HepG2 (cell line): ENCODE data around the gene RYK. TPM values are rescaled to one million over a fixed set of nuclear protein-coding genes. Genes with fewer than 3 reads are reported as not detected.

Experiments
- BRCA1 ChIP-seq: sonication (generic); formaldehyde crosslinking; IDR thresholded peaks from 2 replicates; pipeline ENCODE4 v1.4.0; 2020; ENCODE audit warnings: missing genetic modification reagents
- FOXK1 ChIP-seq: sonication (generic); formaldehyde crosslinking; IDR thresholded peaks from 2 replicates; pipeline ENCODE4 v1.4.0; 2020; ENCODE audit warnings: low read depth, missing genetic modification reagents, borderline replicate concordance
- HMG20B ChIP-seq: conservative IDR thresholded peaks from 2 replicates; pipeline ENCODE4 v1.6.1; 2016; ENCODE audit warnings: missing genetic modification reagents, missing compliant biosample characterization
- KLF12 ChIP-seq: sonication (generic); formaldehyde crosslinking; IDR thresholded peaks from 2 replicates; pipeline ENCODE4 v1.4.0; 2020; ENCODE audit warnings: missing genetic modification reagents, borderline replicate concordance
- MED1 ChIP-seq: sonication (generic); formaldehyde crosslinking; IDR thresholded peaks from 2 replicates; pipeline ENCODE4 v1.4.0; 2020; ENCODE audit warnings: missing genetic modification reagents
- MYC ChIP-seq: sonication (generic); formaldehyde crosslinking; IDR thresholded peaks from 2 replicates; pipeline ENCODE4 v1.9.0; 2021; ENCODE audit warnings: missing genetic modification reagents, borderline replicate concordance
- NFATC3 ChIP-seq: sonication (generic); formaldehyde crosslinking; IDR thresholded peaks from 2 replicates; pipeline ENCODE4 v1.5.1; 2020; ENCODE audit warnings: mild to moderate bottlenecking, missing genetic modification reagents
- RARG ChIP-seq: sonication (generic); formaldehyde crosslinking; IDR thresholded peaks from 2 replicates; pipeline ENCODE4 v1.4.0; 2020; ENCODE audit warnings: low read depth, mild to moderate bottlenecking, missing genetic modification reagents
- RBM22 ChIP-seq: fragments of 200-400 bp; formaldehyde crosslinking; optimal IDR thresholded peaks from 2 replicates; pipeline ENCODE3; 2017; ENCODE audit warnings: mild to moderate bottlenecking, low read length, moderate library complexity
- REL ChIP-seq: sonication (generic); formaldehyde crosslinking; conservative IDR thresholded peaks from 2 replicates; pipeline ENCODE4 v1.8.0; 2022; ENCODE audit warnings: mild to moderate bottlenecking, missing genetic modification reagents, moderate library complexity
- SAP130 ChIP-seq: IDR thresholded peaks from 2 replicates; pipeline ENCODE4 v1.6.1; 2016; ENCODE audit warnings: low read depth
- SMAD1 ChIP-seq: sonication (generic); formaldehyde crosslinking; IDR thresholded peaks from 2 replicates; pipeline ENCODE4 v1.4.0; 2020; ENCODE audit warnings: missing genetic modification reagents, low read depth, mild to moderate bottlenecking, borderline replicate concordance
- TCF7L2 ChIP-seq: IDR thresholded peaks from 2 replicates; pipeline ENCODE4 v1.6.1; 2011; ENCODE audit warnings: mild to moderate bottlenecking, low read depth, low read length, moderate library complexity
- ZFP36 ChIP-seq: fragments of 150-350 bp; IDR thresholded peaks from 2 replicates; pipeline ENCODE4 v1.6.1; 2018; ENCODE audit warnings: borderline replicate concordance, low read length, low read depth; ENCODE audit not compliant: partially characterized antibody
- ZNF547 ChIP-seq: sonication (generic); formaldehyde crosslinking; IDR thresholded peaks from 2 replicates; pipeline ENCODE4 v1.5.1; 2020; ENCODE audit warnings: mild to moderate bottlenecking, missing genetic modification reagents
- ZNF75D ChIP-seq: sonication (generic); formaldehyde crosslinking; IDR thresholded peaks from 2 replicates; pipeline ENCODE4 v1.8.1; 2023; ENCODE audit warnings: missing genetic modification reagents, mild to moderate bottlenecking, borderline replicate concordance
- polyA plus RNA-seq, 8 experiments: library from polyadenylated mRNA; depleted of rRNA in 3 of 8; stranded (reverse) in 7 of 8; unstranded in 1 of 8; fragments of >200 nt; fragmentation: Illumina TruSeq in 4 of 8; extraction: Trizol in 4 of 8; gene quantifications; 2 replicates each; pipeline versions ENCODE4 v1.2.1 to v1.2.3, GENCODE V29; 2011 to 2016; ENCODE audit warnings: low read depth in 4 of 8, missing spikeins in 1 of 8, mixed read lengths in 1 of 8; ENCODE audit not compliant: insufficient read depth in 1 of 8
- total RNA-seq, 5 experiments: library from RNA; depleted of rRNA; stranded (reverse); fragments of >200 nt; fragmentation: Illumina TruSeq; extraction: Trizol; gene quantifications; 2 replicates each; pipeline ENCODE4 v1.2.3, GENCODE V29; 2016; ENCODE audit warnings: low read depth in 1 of 5
- TF ChIP-seq, protein P1 (sequence below): sonication (generic); formaldehyde crosslinking; IDR thresholded peaks from 2 replicates; pipeline ENCODE4 v1.4.0; 2020; ENCODE audit warnings: missing genetic modification reagents, borderline replicate concordance

Gene RYK
- total and polyA plus RNA-seq, 2 of the 13 experiments (the other 11 are each of a cell fraction or from before 2014, with no cell fraction given) = 35.0 to 66.2 TPM

DNA sequence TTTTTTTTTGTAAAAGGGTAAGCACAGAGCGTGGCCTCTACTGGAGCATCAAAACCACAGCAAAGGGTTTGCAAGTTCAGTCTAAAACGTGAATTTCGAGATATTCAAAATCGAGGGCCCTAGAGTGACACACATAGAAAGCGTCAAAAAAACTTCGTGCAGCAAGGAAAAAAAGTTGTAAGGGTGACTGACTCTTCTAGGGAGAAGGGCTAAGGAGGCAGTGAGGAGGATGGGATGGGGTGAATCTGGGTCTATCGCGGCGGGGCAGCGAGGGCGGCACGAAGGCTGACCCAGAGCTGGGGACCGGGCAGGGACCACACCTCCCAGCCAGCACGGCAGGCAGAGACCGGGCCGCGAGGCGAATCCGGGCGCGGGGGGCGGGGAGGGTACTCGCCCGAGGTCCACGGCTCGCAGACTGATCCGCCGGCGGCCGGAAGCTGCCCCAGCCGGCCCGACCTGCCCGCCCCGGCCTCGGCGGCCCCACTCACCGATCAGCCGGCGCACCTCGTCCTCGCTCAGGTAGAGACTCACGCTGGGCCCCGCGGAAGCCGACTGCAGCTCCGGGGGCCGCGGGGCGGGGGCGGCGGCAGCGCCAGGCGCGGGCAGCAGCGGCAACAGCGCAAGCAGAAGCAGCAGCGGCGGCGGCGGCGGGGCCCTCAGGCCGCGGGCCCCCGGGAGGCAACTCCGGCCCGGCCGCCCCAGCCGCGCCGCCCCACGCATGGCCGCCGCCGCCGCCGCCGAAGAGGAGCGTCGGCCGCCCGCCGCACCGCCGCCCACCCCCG lies 533 bp downstream of the RYK start (continued):
- peak; percentile 14; the same call in 1 of the 2 replicates for TF ChIP-seq FOXK1 (CRISPR knock-in tag)
- TF ChIP-seq TCF7L2 = no peak
- TF ChIP-seq, protein P1, sequence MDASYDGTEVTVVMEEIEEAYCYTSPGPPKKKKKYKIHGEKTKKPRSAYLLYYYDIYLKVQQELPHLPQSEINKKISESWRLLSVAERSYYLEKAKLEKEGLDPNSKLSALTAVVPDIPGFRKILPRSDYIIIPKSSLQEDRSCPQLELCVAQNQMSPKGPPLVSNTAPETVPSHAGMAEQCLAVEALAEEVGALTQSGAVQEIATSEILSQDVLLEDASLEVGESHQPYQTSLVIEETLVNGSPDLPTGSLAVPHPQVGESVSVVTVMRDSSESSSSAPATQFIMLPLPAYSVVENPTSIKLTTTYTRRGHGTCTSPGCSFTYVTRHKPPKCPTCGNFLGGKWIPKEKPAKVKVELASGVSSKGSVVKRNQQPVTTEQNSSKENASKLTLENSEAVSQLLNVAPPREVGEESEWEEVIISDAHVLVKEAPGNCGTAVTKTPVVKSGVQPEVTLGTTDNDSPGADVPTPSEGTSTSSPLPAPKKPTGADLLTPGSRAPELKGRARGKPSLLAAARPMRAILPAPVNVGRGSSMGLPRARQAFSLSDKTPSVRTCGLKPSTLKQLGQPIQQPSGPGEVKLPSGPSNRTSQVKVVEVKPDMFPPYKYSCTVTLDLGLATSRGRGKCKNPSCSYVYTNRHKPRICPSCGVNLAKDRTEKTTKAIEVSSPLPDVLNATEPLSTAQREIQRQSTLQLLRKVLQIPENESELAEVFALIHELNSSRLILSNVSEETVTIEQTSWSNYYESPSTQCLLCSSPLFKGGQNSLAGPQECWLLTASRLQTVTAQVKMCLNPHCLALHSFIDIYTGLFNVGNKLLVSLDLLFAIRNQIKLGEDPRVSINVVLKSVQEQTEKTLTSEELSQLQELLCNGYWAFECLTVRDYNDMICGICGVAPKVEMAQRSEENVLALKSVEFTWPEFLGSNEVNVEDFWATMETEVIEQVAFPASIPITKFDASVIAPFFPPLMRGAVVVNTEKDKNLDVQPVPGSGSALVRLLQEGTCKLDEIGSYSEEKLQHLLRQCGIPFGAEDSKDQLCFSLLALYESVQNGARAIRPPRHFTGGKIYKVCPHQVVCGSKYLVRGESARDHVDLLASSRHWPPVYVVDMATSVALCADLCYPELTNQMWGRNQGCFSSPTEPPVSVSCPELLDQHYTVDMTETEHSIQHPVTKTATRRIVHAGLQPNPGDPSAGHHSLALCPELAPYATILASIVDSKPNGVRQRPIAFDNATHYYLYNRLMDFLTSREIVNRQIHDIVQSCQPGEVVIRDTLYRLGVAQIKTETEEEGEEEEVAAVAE (CRISPR knock-in tag) = no peak
- no peak for TF ChIP-seq ZFP36
- TF ChIP-seq MYC (CRISPR knock-in tag) = peak; percentile 44; the same call in 1 of the 2 replicates
- TF ChIP-seq ZNF75D (CRISPR knock-in tag) = no peak
- peak; percentile 6; the same call in 1 of the 2 replicates for TF ChIP-seq KLF12 (CRISPR knock-in tag)
- peak; percentile 26; the same call in 1 of the 2 replicates for TF ChIP-seq MED1 (CRISPR knock-in tag)
- TF ChIP-seq RARG (CRISPR knock-in tag) = no peak
- no peak for TF ChIP-seq ZNF547 (CRISPR knock-in tag)
- TF ChIP-seq BRCA1 = no peak
- TF ChIP-seq SAP130 (CRISPR knock-in tag) = peak; percentile 66; the same call in 1 of the 2 replicates
- no peak for TF ChIP-seq REL (CRISPR knock-in tag)
- 0 out of 2 replicates have a peak, but pooled peaks have one; percentile 13 for TF ChIP-seq SMAD1 (CRISPR knock-in tag)
- TF ChIP-seq RBM22 = no peak
- no peak for TF ChIP-seq NFATC3
- TF ChIP-seq HMG20B (CRISPR knock-in tag) = no peak
